ENCODE measurements around the gene PATJ.
A peak's percentile ranks its signal among the peaks of the same experiment; 100 is the strongest.
"Not testable (repeated sequence)": the region's sequence is repeated elsewhere in the genome, so short reads cannot be mapped to it uniquely, and the experiment has no call there.

Gene PATJ

GRCh38 chr1:61887931-61888564 is 145.8 kb downstream of the PATJ start:
- DNase-seq, result no peak

DNA sequence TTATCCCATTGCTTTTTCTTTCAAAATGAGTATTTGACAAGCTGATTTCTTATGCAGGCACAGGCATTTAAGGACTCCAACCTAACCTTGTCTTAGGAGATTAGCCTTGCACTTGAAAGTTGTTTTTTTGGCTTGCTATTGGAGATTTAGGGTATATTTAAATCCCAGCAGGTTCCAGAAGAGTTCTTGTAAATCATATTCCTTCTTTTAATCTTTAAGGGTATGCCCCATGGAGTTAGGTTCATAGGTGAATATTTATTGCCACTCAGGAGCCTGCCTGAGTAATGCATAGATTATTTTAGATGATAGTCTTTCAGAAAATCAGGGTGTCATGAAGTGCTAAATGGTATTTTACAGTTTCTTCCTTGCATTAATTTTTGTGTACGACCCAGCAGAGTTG is 146.5 kb downstream of the PATJ start:
- no peak for DNase-seq

DNA sequence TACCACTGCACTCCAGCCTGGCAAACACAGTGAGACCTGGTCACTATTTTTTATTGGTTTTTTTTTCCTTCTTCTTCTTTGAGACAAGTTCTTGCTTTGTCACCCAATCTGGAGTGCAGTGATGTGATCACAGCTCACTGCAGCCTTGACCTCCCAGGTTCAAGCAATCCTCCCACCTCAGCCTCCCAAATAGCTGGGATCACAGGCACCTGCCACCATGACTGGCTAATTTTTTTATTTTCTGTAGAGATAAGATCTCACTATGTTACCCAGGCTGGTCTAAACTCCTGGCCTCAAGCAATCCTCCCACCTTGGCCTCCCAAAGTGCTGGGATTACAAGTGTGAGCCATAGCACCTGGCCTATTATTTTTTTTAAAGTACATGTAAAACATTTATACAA is 148.2 kb downstream of the PATJ start:
- DNase-seq, result not testable (repeated sequence)

DNA sequence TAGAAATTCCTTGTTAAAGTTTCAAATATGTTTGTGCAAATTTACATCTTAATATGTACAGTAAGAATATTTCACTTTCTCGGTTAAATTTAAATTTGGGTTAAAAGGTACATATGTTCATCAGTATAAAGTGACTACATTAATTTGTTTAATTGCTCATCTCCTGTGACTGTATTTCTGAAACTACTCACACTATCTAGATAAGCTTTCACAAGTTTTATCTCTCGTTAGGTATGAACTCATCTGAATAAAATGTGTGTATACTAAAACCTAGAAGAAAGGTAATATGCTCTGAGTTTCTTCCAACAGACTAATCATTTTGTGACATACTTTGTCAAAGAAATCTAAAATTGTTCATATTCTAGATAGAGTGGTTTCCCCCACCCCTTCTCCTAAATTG is 150.7 kb downstream of the PATJ start:
- DNase-seq, result no peak

DNA sequence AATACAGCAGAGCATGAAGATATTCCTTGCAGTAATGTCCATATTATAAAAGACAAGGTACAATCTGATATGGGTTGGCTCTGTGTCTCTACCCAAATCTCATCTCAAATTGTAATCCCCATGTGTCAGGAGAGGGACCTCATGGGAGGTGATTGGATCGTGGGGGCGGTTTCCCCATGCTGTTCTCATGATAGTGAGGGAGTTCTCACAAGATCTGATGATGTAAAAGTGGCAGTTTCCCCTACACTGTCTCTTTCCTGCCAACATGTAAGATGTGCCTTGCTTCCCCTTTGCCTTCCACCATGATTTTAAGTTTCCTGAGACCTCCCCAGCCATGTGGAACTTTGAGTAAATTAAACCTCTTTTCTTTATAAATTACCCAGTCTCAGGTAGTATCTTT is 152.0 kb downstream of the PATJ start:
- DNase-seq, result not testable (repeated sequence)

GRCh38 chr1:61895175-61895574 is 152.9 kb downstream of the PATJ start:
- no peak for DNase-seq

DNA sequence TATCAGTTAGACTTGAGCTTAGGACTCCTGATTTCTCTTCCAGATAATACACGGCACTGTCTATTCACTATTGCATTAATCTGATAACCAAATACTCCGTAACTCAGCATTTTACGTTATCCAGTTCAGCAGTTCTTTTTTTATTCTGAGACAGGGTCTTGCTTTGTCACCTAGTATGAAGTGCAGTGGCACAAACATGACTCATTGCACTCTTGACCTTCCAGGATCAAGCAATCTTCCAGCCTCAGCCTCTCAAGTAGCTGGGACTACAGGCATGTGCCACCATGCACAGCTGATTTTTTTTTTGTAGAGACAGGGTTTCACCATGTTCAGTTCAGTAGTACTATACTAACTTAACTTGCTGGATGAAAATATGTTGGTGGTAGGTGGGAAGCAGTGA is 156.4 kb downstream of the PATJ start:
- DNase-seq, result no peak

GRCh38 chr1:61904354-61904753 is 162.1 kb downstream of the PATJ start:
- no peak for DNase-seq

DNA sequence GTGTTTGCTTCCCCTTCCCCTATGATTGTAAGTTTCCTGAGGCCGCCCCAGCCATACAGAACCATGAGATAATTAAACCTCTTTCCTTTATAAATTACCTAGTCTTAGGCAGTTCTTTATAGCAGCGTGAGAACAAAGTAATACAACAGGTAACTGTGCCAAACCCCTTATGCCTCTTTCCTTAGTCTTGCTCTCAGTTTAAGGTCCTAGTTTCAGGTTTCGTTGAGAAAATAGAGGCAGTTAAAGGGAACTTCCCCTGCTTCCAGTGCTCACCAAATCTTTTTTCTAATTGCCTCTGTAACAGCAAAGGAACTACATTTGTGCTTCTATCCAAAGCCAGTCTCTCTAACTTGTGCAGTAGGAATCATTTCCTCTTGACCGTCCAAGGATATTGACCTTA is 164.8 kb downstream of the PATJ start:
- DNase-seq, result no peak

- no peak for DNase-seq
Measured at GRCh38 chr1:61910035-61910434, 167.8 kb downstream of the PATJ start.

DNA sequence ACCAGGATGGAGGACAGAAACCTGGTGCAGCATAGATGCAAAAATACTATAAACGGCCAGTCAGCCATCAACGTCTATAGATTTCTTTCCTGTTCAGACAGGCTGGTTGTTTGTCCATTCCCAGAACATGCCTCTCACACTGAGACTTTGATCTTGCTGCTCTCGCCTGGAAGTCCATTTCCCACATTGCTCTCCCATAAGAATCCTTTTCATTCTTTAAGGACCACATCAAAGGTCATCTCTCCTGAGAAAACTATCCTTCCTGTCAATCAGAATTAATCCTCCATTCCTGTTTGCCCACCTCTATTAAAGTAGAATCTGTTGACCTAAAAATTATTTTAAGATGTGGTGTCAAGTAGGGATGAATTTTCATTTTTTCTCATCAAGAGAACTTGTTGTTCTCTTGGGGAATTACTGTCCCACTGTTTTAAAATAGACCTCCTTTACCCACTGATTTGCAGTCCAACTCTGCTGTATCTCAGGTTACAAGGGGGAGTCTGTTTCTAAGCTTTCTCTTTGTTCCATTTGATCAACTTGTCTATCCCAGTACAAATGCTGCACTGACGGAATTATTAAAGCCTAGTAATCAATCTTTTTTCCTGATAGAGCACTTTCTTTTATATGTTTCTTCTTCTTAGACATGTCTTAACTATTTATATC is 172.7 kb downstream of the PATJ start:
- DNase-seq, result no peak

- no peak for DNase-seq
Measured at GRCh38 chr1:61921435-61921834, 179.2 kb downstream of the PATJ start.

DNA sequence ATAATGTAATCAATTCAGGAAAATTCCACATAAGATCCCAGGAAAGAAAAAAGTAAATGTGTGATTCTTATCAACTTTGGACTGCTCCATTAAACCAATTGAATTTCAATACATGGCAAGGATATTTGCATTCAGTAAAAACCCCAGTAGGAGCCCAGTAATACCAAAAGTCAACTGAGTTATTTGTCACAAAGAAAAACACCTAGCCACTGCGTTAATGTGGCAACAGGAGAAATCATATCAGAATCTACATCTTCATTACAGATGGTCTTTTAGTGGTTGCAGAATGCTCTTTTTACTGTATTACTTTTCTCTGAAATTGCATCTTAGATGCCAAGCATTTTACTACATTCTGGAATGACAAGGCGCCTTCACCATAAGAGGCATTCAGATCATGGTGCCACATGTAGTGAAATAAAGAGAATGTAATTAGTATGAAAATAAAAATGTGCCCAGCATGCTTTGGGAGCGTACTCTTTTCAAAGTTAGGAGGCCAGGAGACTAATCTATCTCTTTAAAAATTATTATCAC is 180.7 kb downstream of the PATJ start:
- DNase-seq, result no peak

DNA sequence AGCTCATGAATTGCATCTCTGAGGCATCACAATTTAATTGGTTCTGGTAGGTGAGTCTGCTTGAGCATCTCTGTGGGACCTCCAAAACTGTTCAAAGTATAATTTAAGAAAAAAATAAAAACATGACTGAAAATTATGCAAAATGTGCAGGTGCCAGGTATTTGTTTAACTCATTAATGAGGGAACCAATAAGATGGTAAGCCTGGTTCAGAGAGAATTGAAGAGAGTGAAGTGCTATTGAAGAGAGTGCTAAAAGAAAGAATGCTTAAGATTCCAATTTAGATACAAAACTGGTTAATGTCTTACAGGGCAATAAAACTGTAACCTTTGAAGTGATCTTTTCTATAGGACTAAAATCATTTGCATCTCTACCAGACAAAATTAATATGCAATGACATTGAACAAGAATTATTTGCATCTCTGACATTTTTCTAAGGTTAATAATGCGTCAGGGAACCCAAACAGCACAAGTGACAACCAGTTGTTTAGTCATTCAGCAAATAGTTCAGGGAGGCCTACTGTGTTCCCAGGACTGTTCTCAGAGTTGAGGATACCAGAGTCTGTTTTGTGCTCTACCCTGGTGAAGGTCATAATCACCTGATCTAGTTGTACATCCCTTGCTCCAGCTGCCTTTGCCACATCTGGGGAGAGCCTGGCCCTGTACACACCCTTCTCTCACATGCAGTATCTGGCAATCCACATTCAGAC is 183.5 kb downstream of the PATJ start:
- no peak for DNase-seq

DNA sequence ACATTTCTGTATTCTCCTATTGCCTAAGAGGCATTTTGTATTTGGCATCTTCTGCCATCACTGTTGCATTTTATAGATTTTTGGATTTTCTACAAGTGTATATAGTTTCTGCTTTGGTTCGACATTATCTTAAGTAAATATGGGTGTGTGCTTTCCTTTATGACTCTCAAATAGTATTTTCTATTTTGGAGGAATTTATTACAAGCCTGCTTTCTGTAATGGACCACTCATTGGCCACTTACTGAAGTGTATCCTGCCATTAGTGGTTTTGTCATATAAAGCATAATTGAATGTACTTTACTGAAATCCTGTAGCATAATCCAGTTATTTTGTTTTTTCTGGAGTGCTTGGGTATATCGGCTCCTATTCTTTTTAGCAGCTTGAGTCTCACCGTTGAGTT is 184.3 kb downstream of the PATJ start:
- DNase-seq, result no peak

DNA sequence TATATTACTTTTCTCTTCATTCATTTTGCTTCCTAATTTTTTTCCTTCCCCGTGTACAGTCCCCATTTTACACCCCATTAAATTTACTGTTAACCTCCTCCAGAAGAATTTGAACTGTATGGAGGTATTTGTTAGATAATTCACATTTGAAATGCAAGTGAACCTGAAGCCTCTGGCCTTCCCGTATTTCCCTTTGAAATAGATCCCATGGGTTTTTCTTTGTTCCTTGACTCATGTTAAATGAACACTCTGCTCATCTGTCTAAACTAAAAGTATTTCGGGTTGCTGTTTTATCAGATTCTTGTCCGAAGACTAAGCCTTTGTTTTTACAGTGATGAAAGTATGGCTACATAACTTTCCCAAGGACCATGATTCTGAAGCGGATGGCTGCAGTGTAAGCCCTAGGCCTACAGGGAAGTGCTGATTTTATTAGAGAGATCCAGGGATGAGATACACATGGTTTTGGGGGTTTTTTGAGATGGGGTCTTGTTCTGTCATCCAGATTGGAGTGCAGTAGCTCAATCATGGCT is 187.9 kb downstream of the PATJ start:
- DNase-seq, result no peak

GRCh38 chr1:61931587-61932279 is 189.5 kb downstream of the PATJ start:
- DNase-seq, result no peak

- DNase-seq, result no peak
Measured at GRCh38 chr1:61935516-61935915, 193.2 kb downstream of the PATJ start.

DNA sequence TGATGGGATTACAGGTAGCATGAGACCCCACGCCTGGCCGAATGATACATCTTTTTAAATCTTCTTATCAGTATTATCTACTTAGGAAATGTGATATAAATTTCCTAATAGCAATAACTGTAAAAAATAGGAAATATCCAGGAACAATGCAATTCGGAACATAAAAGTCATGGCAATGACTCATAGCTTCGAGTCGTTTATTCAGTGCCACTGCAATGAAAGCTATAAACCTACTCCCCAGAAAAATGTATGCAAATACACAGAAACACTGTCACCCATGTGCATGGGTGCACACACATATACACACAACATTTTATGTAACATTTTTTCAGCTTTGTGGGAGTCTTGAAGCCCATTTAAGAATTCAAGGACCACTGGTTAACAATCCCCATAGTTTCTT is 194.6 kb downstream of the PATJ start:
- no peak for DNase-seq

GRCh38 chr1:61941794-61942193 is 199.5 kb downstream of the PATJ start:
- no peak for DNase-seq

DNA sequence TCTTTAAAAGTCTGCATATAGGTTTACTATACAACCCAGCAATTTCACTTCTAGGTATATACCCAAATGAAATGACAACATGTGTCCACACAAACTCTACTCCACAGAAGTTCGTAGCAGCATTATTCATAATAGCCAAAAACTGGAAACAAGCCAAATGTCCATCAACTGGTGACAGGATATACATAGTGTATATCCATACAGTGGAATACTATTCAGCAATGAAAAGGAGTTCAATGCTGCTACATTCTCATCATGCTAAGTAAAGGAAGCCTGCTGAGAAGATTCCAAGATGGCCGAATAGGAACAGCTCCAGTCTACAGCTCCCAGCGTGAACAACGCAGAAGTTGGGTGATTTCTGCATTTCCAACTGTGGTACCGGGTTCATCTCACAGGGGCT is 200.6 kb downstream of the PATJ start:
- no peak for DNase-seq

GRCh38 chr1:61948685-61949084 is 206.4 kb downstream of the PATJ start:
- DNase-seq, result not testable (repeated sequence)

DNA sequence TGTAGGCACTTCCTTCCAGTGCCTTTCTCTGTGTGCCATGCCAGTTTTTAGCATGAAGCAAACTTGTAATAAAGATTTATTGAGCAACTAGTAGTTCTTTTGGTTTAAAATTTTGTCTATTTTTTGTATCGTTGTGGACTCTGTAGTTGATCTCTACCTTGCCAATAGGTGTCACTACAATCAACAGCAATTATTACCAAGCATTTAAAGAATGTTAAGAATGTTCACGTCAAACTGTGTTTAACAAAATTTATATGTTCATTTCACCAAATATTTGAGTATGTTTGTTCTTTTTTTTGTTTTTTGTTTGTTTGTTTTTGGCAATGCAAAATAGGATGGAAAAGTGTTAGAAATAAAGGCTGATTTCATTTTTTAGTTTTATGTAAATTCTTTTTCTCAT is 208.1 kb downstream of the PATJ start:
- peak in 1 of 2 experiments; percentile 15 for DNase-seq
